ENCODE measurements around the gene KAT2B.
A peak's percentile ranks its signal among the peaks of the same experiment; 100 is the strongest.

Gene KAT2B

DNA sequence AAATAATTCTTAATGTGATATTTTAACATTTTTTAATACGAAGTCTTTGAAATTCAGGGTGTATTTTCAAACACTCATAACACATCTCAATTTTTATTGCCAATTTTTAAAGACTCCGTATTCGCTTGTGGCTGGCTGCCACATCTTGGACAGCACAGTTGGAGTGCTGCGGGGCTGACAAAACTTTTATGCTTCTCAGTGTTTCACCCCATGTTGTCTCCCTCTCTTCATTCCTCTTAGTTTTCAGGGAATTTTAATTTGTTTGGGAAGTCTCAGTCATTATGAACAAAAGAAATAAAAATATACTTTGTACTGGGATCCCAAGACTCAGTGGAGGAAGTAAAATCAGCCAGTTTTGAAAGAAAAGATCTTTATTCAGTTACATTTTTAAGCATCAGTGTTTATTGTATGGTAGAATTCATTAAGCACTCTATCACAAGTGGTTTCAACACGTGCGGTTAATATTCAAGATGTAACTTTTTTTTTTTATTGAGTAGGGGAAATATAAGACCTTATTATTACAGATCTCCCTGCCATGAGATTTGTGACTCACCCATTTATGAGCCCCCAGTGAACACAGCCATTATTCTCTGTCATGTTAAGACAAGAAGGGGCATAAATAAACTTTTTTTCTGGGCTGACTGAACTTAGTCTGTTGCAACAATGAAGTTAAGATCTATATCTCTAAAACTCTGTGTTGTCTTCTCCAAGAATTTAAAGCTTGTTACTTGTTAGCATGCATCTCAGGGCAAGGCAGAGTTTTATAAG is 26.8 kb downstream of the KAT2B start:
- DNase-seq, result no peak

DNA sequence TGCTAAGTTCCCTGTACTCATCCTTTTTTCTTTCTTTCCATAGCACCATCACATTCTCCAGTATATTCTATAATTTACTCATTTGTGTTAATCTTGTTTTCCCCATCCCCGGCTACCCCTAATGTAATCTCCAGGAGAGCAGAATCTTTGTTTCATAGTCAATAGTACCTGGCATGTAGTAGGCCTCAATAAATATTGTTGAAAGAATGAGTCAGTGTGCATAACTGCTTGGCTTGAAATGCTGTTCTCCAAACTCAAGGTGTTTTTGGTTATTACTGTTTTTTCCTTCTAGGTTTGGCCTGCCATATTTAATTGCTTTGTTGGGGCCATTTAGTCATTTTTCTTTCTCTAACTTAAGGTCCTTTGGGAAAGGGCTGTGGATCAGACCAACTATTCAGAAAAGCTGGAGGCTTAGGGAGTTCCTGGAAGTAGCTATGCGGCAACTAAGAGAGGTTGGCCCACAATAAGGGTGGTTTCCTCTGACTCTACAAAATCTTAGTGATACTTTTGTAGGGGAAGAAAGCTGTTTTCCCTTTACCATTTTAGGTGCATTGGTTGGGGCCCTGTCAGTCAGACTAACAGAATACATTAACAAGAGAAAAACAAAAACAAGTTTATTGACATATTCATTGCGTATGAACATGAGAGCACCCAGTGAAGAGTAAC is 28.4 kb downstream of the KAT2B start:
- DNase-seq, result no peak

- DNase-seq, result no peak
These were observed 28.9 kb downstream of the KAT2B start for GRCh38 chr3:20069178-20069532.

DNA sequence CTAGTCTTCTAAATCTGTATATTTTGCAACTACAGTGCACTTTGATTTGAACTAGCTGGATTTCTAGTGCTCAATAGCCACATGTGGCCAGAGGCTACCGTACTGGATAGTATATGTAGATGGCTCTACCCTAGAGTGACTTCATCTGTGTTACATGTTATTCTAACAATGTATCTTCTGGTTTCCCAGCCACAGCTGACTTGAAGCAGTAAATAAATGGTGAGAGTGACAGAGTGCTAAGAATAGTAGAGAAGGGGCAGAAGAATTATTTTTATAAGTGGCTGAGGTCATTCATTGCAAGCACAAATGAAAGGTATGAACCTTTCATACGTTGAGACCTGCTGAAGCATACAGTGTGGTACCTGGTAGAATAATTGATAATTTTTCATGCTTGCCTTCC is 30.9 kb downstream of the KAT2B start:
- DNase-seq, result no peak

GRCh38 chr3:20072422-20072821 is 32.2 kb downstream of the KAT2B start:
- peak in 10 of 14 donors; percentile 21 to 78 (median 40) for DNase-seq

- DNase-seq, result no peak
These were observed 32.8 kb downstream of the KAT2B start for GRCh38 chr3:20073068-20073467.

DNA sequence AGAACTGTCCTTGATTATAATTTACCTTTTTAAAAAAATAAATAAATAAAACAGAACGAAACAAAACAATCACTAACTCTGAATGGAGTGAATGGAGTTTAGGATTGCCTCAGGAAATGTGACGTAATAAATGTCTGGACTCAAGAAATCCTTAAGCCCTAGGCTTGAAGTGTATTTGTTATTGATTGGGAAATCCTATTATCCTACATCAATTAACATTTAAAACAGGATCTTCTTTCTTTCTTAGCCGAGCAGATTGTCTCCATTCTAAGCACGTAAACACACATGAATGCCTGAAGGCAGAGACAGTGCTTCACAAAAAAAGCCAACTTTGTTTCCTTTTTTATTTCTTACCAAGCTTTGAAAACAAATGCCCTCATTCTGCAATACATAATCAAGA is 33.4 kb downstream of the KAT2B start:
- DNase-seq, result peak in 1 of 14 donors; percentile 12

GRCh38 chr3:20074226-20075063 is 34.2 kb downstream of the KAT2B start:
- no peak for DNase-seq

DNA sequence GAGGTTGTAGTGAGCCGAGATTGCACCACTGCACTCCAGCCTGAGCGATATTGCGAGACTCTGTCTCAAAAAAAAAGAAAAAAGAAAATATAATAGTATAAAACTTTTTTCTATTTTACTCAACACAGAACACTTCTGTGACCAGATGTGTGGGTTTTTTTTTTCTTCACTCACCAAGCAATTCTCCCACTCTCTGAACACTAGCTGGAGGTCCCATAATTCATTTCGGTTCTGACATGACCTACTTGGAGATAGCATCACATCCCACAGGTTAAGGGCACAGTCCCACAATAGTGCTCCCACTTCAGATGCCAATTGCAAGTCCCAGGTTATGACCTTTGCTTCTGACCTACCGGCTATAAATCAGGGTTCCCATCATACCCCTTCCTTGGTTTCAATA is 35.0 kb downstream of the KAT2B start:
- DNase-seq, result no peak

GRCh38 chr3:20076296-20076997 is 36.2 kb downstream of the KAT2B start:
- DNase-seq, result no peak

GRCh38 chr3:20077068-20077467 is 36.8 kb downstream of the KAT2B start:
- no peak for DNase-seq

- no peak for DNase-seq
These were observed 38.0 kb downstream of the KAT2B start for GRCh38 chr3:20078194-20078714.

GRCh38 chr3:20079621-20080020 is 39.4 kb downstream of the KAT2B start:
- DNase-seq, result peak in 2 of 14 donors; percentile 17 to 25

GRCh38 chr3:20080956-20081554 is 40.8 kb downstream of the KAT2B start:
- peak in 11 of 14 donors; percentile 23 to 72 (median 43) for DNase-seq

DNA sequence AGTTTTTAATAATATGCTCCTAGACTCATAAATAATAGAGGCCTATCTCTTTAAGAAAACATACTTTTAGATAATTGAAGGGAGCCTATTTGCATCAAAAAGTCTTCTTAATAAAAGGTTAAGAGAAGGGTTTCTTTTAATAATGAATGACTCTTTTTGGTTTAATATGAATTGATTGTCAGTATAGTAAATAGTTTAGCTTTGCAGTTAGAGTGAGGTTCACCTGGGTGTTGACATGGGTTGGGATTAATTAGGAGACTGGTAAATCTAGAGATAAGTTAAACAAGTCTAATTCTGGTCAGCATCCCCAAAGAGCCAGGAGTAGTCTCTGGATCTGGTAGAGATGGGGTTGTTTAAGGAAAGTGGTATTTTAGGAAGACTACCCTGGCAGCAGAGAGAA is 43.0 kb downstream of the KAT2B start:
- no peak for DNase-seq

DNA sequence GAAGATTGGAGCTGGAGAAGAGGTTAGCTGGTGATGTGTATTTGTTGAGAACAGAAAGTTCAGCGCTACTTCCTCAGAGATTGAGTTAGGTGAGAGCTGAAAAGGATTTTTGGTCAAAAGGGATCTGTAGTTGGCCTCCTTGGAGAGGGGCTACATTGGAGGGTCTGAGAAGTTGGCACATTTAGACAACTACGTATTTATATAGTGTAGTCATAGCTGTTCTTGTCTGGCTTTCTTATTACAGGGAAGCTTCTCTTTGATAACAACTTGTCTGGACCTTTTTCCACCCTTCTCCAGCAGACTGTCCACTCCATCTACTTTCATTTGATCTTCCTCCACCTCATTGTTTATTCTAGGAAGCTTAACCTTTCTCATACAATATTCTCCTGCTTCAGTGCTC is 43.7 kb downstream of the KAT2B start:
- DNase-seq, result no peak

DNA sequence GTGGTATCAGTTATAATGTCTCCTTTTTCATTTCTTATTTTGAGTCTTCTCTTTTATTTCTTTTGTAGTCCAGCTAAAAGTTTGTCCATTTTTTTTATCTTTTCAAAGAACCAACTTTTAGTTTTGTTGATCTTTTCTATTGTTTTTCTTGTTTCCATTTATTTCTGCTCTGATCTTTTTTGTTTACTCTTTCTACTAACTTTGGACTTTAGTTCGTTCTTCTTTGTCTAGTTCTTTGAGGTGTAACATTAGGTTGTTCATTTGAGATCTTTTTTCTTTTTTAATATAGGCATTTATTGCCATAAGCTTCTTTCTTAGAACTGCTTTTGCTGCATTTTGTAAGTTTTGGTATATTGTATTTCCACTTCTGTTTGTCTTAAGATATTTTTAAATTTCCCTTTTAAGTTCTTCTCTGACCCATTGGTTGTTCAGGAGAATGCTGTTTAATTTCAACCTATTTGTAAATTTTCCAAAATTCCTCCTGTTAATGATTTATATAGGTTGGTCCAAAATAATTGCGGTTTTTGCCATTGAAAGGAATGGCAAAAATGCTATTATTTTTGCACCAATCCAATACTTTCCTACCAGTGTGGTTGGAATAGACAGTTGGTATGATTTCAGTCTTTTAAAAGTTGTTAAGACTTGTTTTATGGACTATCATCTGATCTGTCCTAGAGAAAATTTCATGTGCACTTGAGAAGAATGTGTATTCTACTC is 51.2 kb downstream of the KAT2B start:
- DNase-seq, result no peak

- DNase-seq, result no peak
These were observed 55.2 kb downstream of the KAT2B start for GRCh38 chr3:20095470-20095869.

- DNase-seq, result no peak
These were observed 56.0 kb downstream of the KAT2B start for GRCh38 chr3:20096135-20096685.

DNA sequence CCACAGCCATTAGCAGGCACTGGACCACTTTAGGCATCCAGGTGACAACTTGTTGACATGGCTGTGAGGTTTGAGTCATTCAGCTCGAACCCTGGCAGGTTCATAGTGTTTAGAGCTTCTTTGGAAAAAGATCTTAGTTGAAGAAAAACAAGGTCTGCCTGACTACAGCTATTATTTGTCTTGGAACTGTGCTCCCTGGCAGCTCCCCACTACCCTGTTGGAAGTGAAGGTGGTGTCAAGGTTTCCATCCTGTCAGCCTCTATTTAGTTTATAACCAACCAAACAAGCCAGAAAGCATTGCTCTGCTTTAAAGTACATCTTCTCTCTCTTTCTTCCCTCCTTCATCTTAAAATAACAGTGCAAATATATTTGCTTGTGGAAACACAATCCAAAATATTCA is 56.8 kb downstream of the KAT2B start:
- no peak for DNase-seq

GRCh38 chr3:20099060-20099459 is 58.8 kb downstream of the KAT2B start:
- DNase-seq, result no peak
